HG02763 (cell line): ENCODE measurements around the gene MCMBP.

ENCODE experiments used
- ATAC-seq: cut with Tn5 transposase; IDR thresholded peaks from one replicate; pipeline ENCODE4 v1.9.1; 2021; ENCODE audit warnings: mild to moderate bottlenecking, moderate library complexity; ENCODE audit not compliant: unreplicated experiment

MCMBP gene

DNA sequence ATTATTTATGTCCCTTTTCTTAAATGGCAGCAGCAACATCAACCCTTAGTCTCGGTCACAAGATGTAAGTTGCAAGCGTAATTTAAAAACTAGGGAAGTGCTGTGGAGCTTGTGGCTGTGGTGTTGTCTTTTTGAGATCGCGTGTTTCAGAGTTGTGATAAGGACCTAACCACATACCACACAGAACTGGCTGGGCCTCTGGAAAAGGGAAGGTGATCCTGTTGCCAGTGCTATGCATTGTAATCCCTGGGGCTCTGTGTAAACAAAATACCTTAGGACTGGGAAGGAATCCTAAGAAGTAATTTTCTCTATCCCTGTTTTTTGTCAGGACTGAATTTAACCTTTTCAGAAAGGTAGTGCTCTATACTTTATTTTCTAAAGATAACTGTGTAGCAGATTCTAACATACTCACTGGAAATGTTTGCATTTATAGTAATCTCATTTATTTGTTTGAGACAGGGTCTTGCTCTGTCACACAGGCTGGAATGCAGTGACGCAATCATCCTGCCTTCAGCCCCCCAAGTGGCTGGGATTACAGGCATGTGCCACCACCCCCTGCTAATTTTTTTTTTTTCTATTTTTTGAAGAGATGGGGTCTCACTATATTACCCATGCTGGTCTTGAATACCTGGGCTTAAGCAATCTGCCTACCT is 86.4 kb downstream of the MCMBP start:
- no peak for ATAC-seq

DNA sequence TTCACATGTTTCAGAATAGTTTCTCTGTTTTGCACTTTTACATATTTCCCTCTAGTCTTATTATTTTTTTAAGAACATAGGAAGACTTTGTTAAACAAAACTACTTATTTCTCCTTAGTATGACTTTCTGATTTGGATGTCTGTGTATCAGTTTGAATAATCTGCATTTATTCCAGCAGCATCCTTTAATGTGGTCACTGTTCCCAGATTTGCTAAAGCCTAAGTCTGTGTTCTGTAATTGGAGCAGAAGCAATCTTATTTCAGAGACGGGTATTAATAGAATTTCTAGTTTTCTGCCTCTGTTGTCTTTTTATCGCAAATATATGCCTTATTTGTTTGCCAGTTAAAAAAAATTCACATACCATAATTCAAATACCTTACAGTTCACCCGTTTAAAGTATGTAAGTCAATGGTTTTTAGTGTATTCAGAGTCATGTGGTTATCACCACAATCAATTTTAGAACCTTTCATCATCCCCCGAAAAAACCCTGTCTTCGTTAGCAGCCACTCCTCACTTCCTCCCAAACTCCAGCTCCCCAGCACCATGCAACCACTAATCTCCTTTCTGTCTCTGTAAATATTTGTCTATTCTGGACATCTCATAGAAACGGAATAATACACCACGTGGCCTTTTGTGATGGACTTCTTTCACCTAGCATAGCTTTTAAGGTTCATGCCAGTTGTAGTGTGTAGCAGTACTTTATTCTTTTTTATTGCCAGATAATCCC is 88.1 kb downstream of the MCMBP start:
- no peak for ATAC-seq

DNA sequence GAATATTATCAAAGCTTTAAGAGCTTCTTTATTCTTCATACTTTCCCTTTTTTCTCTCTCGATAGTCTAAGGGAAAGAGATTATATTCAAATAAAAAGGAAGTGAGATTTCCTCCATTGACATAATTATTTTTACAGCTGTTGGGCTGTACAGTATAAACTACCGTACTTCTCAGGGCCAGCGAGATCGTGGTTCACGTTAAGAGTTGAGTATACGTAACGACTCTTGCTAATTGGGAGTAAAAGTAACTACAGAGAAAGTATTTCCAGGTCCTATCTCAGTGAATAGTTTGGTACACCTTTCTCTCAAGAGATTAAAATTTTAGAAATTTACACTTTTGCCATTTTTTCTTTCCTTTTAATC is 89.0 kb downstream of the MCMBP start:
- ATAC-seq: no peak

DNA sequence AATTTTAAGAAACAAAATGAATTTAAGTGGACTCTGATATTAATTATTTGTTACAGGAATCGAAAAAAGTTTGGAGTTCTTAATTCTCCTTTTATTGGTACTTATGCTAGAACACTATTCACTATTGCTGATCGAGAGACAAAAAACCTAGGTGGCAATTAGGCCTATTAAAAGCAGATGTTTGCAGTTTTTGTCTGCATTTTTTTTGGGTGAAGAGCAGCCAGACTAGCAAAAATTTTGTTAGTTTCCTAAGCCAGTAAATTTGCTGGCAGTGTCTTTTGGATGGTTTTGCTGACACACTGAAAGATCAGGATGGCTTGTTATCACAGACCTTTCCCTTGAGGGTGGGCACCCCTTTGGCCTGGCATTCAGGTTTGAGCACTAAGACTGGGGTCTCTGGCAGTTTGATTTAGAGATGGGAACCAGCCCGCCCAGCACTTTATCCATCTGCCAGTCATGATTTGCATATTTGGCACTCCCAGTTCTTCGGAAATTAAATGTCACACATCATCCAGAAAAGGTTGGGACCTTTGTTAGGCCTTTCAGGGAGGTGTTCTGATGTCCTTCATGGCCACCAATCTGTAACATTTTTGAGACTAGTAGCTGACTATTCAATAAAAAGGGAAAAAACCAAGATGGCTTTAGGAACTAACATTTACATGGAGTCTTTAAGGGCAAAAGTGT is 89.5 kb downstream of the MCMBP start:
- no peak for ATAC-seq

DNA sequence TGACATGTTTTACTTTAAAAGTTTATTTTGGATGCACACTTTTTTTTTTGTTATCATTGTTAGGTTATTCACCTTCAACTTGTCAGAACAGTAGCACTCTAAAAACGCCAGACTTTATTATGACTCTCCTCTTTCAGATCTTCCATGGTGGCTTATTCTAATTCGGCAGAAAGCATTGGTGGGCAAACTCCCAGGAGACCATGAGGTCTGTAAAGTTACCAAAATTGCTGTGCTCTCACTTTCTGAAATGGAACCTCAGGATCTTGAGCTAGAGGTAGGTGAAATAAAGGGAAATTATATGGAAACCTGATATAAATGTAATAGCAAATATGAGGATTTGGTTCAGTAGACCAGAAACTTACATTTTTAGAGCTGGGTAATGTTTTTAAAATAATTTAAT is 91.1 kb downstream of the MCMBP start:
- no peak for ATAC-seq

DNA sequence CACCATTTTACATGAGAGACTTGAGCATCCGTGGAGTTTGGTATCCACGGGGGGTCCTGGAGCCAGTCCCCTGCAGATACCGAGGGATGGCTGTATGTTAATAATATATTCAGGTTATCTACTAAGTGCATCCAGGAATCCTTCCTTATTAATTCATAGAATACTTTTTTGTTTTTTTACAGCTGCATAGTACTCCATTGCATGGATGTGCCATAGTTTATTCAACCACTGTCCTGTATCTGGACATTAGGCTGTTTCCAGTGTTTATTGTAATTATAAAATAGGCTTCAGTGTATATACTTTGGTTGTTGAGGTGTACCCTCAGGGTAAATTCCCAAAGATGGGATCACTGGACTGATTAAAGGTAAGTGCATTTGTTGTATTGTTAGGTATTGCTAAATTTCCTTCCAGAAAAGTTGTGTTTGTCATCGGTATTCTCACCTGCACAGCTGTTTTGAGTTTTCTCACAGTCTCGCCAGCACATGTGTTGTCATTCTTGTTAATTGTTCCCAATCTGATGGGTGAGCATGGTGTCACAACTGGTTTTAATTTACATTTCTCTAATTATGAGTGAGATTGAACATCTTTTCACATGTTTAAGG is 91.7 kb downstream of the MCMBP start:
- no peak for ATAC-seq
